SKM-1 treated with dmso at 0.1 percent for 144 hours (cell line): ENCODE results near the gene APOBEC3F.

Experiments
- DNase-seq: peaks from one replicate; lab custom pipeline; 2025; ENCODE audit not compliant: unreplicated experiment; lab: John Stamatoyannopoulos, UW

The APOBEC3F gene

GRCh38 chr22:39091126-39092081, 50.7 kb downstream of the APOBEC3F start:
- no peak for DNase-seq

DNA sequence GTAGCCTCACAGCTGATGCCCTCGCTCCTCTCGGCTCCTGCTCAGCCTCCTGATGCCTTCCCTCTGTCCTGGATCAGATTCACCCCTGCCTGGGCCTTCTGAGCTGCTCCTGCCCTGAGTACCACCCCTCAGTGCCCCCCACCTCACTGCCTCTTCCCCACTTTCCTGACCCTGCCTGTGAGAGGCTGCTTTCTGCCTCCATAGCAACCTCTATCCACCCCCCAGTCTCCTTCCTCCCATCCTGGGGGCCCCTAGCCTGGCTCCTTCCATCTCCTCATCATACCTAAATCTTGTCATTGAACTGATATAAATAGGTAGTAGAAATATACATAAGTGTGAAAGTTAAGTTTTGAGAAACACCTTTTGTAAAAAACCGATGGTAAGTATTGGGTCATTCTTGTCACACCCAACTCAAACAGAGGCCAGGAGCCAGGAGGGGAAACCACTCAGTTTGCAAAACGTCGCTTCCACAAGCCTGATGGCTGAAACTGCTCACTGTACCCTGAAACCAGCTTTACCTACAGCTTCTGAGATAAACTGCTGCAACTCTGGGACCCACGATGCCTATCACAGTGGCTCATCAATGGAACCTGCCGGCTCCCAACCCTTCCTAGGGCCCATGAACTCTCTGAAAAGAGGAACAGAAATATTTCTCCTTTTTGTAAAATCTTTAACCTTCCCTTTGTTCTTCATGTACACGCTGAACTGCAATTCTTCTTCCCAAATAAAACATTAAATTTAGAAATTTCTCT, 51.6 kb downstream of the APOBEC3F start:
- DNase-seq = no peak

DNA sequence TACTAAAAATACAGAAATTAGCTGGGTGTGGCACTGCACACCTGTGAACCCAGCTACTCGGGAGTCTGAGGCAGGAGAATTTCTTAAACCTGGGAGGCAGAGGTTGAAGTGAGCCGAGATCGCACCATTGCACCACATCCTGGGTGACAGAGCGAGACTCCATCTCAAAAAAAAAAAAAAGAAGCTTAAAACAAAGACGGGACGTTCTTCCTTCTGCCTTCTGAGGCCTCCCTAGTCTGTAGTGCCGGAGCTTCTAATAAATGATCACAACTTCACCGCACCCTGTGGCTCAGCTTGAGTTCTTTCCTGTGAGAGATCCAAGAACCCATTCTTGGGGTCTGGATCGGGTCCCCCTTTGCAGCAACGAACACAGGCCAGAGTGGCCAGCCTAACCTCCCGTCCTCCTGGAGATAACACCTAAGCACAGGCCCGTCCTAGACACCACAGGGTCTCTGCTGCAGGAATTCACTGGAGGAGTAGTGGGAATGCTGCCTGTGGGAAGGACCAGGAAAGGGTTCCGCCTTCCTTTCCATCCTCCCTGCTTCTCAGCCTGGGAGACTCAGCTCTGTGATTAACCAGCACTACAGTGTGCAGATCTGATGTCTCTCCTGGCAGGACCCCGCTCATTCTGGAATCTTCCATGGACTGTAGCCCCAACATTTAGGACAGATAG, 54.2 kb downstream of the APOBEC3F start:
- DNase-seq = no peak

- no peak for DNase-seq
Observed at GRCh38 chr22:39095971-39096370, 55.3 kb downstream of the APOBEC3F start.

DNA sequence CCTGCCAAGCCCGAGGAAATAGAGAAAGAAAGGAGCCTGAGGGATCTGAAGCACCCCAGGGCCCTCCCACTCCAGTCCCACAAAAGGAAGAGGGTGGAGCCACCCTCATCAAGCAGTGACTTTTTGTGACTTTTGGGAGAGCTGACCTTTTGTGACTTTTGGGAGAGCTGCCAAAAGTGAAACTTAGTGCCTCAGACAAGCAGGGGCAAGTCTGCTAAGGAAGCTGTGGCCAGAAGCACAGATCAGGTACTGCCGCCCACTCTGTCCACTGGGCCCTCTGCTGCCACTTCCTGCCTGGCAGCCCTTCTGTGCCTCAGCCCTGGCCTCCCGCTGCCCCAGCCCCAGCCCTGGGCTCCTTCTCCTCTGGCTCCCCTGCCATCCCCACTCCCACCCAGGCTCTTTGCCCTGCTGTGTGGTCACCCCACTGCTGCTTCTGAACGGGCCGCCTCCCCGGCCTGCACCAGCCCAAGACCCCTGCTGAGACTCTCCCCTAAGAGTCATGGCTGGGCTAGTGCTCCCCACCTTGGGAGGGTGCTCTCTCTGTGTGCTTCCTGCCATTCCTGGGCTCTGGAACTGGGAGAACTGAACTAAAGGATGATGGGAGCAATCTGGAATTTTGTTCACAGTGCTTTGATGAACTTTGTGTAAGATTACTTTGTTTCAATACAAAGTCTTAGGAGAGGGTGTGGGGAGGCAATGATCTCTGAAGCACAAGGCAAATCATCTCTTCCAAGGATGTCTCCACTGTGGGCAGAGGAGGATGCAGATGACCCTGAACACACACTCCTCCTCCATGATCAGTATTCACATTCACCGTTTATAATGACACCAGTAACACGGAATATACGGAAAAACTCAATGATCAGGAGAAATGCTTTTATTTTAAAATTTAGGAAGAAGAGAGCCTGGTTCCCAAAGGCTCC, 56.7 kb downstream of the APOBEC3F start, which contains the start of gene APOBEC3H:
Gene APOBEC3H, plus strand, starts transcription at position 147 of the 923 bp plus-strand sequence. CDS start 3,035 bp downstream, outside the sequence.
- peak; percentile 92 for DNase-seq

DNA sequence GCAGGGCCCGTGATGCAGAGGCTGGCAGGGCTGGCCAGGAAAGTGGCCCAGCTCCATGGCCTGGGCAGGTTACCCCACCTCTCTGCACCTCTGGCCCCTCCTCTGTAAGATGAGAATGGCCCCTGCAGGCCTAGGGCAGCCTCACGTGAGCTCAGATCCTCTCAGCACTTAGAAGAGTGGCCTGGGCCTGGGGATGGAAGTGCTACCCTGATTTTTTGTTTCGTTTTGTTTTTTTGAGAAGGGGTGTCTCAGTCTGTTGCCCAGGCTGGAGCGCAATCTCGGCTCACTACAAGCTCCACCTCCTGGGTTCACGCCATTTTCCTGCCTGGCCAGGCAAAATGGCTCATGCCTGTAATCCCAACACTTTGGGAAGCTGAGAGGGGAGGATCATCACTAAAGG, 57.4 kb downstream of the APOBEC3F start:
- no peak for DNase-seq

- no peak for DNase-seq
Observed at GRCh38 chr22:39098576-39098975, 57.9 kb downstream of the APOBEC3F start.

GRCh38 chr22:39101226-39101625, 60.6 kb downstream of the APOBEC3F start:
- no peak for DNase-seq

- no peak for DNase-seq
Observed at GRCh38 chr22:39103431-39103830, 62.8 kb downstream of the APOBEC3F start.
